GM12878 (cell line): ENCODE results near the gene SUPT3H. TPM values are rescaled to one million over a fixed set of nuclear protein-coding genes. Genes with fewer than 3 reads are reported as not detected.

Experiments used
- ATAC-seq: fragments of 200-7000 bp; cut with Tn5 transposase; 3 replicates; pipeline ENCODE4 v1.9.1; 2020; ENCODE audit warnings: mild to moderate bottlenecking, moderate library complexity
- BruUV-seq: library from RNA; stranded (reverse); fragments of 400-500 nt; replicated peaks from 2 replicates; lab custom pipeline; 2021; lab: Mats Ljungman, UMichigan
- CTCF ChIA-PET: fragments of 300-600 bp; sonication (Branson Sonifier 250); formaldehyde crosslinking; extraction: SDS; loops from one replicate; lab custom pipeline; 2021; ENCODE audit warnings: inconsistent platforms; lab: Yijun Ruan, JAX
- POLR2A ChIA-PET: fragments of 350-600 bp; formaldehyde crosslinking; extraction: SDS; loops from one replicate; lab custom pipeline; 2021; ENCODE audit warnings: inconsistent platforms; lab: Charles Lee
- RAD21 ChIA-PET: fragments of 300-600 bp; sonication (Branson Sonifier 250); formaldehyde crosslinking; loops from one replicate; lab custom pipeline; 2023; ENCODE audit warnings: antibody characterized with exemption; ENCODE audit not compliant: unreplicated experiment; lab: Charles Lee
- SMC1A ChIA-PET: fragments of 300-600 bp; sonication (Branson Sonifier 250); formaldehyde crosslinking; loops from one replicate; lab custom pipeline; 2023; ENCODE audit not compliant: unreplicated experiment, uncharacterized antibody; lab: Charles Lee
- DNase-seq: peaks from one replicate; pipeline ENCODE4 v3.0.0-alpha.2; 2011; ENCODE audit warnings: low read depth, low spot score
- FAIRE-seq: peaks from 3 replicates; lab custom pipeline; 2011; peaks lifted over from hg19 to GRCh38; lab: Jason Lieb, UNC
- H2AFZ ChIP-seq: 2 replicates; pipeline ENCODE4 v1.6.0; 2011; ENCODE audit warnings: low read depth, low read length, control low read depth; ENCODE audit not compliant: control insufficient read depth
- H3K27ac ChIP-seq: 2 replicates; pipeline ENCODE4 v1.5.1; 2011; ENCODE audit warnings: control low read depth; ENCODE audit not compliant: control insufficient read depth, insufficient read depth
- H3K27me3 ChIP-seq, 2 experiments: replicated peaks in 1 of 2; 2 replicates each; pipeline versions ENCODE4 v1.6.0 to v1.6.1; 2011; ENCODE audit warnings: low read length in 1 of 2; ENCODE audit not compliant: control insufficient read depth in 2 of 2, insufficient read depth in 2 of 2
- H3K36me3 ChIP-seq, 2 experiments: 2 replicates each; pipeline ENCODE4 v1.5.1; 2011; ENCODE audit warnings: low read length in 1 of 2; ENCODE audit not compliant: control insufficient read depth in 2 of 2, insufficient read depth in 2 of 2
- H3K4me1 ChIP-seq: 2 replicates; pipeline ENCODE4 v1.6.1; 2011; ENCODE audit warnings: mild to moderate bottlenecking, low read length, moderate library complexity, mixed read lengths; ENCODE audit not compliant: control insufficient read depth, insufficient read depth
- H3K4me2 ChIP-seq: 2 replicates; pipeline ENCODE4 v1.6.0; 2011; ENCODE audit warnings: control low read depth; ENCODE audit not compliant: control insufficient read depth, insufficient read depth
- H3K4me3 ChIP-seq: fragments of 200-600 bp; sonication (generic); 2 replicates; pipeline ENCODE4 v1.5.1; 2016
- H3K79me2 ChIP-seq: 2 replicates; pipeline ENCODE4 v1.6.0; 2011; ENCODE audit warnings: low read length; ENCODE audit not compliant: control insufficient read depth, insufficient read depth
- H3K9ac ChIP-seq: 2 replicates; pipeline ENCODE4 v1.8.0; 2011; ENCODE audit warnings: low read length, control low read depth, mixed read lengths; ENCODE audit not compliant: control insufficient read depth, insufficient read depth
- H3K9me3 ChIP-seq: replicated peaks from 3 replicates; pipeline ENCODE4 v1.5.1; 2011; ENCODE audit warnings: mild to moderate bottlenecking, low read length; ENCODE audit not compliant: control insufficient read depth, insufficient read depth
- H4K20me1 ChIP-seq: 2 replicates; pipeline ENCODE4 v1.6.0; 2011; ENCODE audit not compliant: control insufficient read depth, insufficient read depth
- CBX3 ChIP-seq: fragments of 200-600 bp; sonication (generic); IDR thresholded peaks from 2 replicates; pipeline ENCODE4 v1.6.1; 2016; ENCODE audit warnings: low read depth, borderline replicate concordance
- E2F8 ChIP-seq: fragments of 450-650 bp; IDR thresholded peaks from 2 replicates; pipeline ENCODE4 v1.6.1; 2018; ENCODE audit warnings: mild to moderate bottlenecking, low read depth, moderate library complexity; ENCODE audit not compliant: partially characterized antibody
- EZH2 ChIP-seq: IDR thresholded peaks from 2 replicates; pipeline ENCODE4 v1.6.1; 2012; ENCODE audit warnings: low read depth, mild to moderate bottlenecking, control low read depth, inconsistent platforms, low read length, borderline replicate concordance; ENCODE audit not compliant: control insufficient read depth
- IRF4 ChIP-seq: IDR thresholded peaks from 2 replicates; pipeline ENCODE4 v1.6.1; 2011; ENCODE audit warnings: low read depth, low read length
- MTA3 ChIP-seq: IDR thresholded peaks from 2 replicates; pipeline ENCODE4 v1.6.1; 2012; ENCODE audit warnings: low read length, inconsistent platforms, borderline replicate concordance
- MYB ChIP-seq: fragments of 150-350 bp; IDR thresholded peaks from 2 replicates; pipeline ENCODE4 v1.6.1; 2014; ENCODE audit warnings: mild to moderate bottlenecking, low read depth, low read length, borderline replicate concordance
- MYC ChIP-seq: IDR thresholded peaks from 2 replicates; pipeline ENCODE4 v1.6.1; 2011; ENCODE audit warnings: mild to moderate bottlenecking, low read length, moderate library complexity, inconsistent platforms; ENCODE audit not compliant: insufficient read depth, insufficient replicate concordance, insufficient read length, severe bottlenecking
- PML ChIP-seq: IDR thresholded peaks from 2 replicates; pipeline ENCODE4 v1.6.1; 2012; ENCODE audit warnings: low read length, inconsistent platforms
- PRDM15 ChIP-seq: fragments of 450-650 bp; formaldehyde crosslinking; IDR thresholded peaks from 2 replicates; pipeline ENCODE4 v1.4.0; 2020; ENCODE audit warnings: mild to moderate bottlenecking, moderate library complexity
- RAD21 ChIP-seq: IDR thresholded peaks from 2 replicates; pipeline ENCODE4 v1.6.1; 2011; ENCODE audit warnings: mild to moderate bottlenecking, low read depth, low read length, moderate library complexity; ENCODE audit not compliant: insufficient read depth
- in situ Hi-C: fragments of 300-500 bp; cut with MboI; formaldehyde crosslinking; loops from 9 replicates; pipeline ENCODE4 v1.14.3; 2018; ENCODE audit warnings: mixed read lengths
- intact Hi-C: fragments of 100-400 bp; cut with micrococcal nuclease; formaldehyde crosslinking; loops from one replicate; pipeline ENCODE4 v1.14.2; 2022; ENCODE audit not compliant: unreplicated experiment
- polyA plus RNA-seq, 11 experiments: library from polyadenylated mRNA; depleted of rRNA in 4 of 11; unstranded in 6 of 11; stranded (reverse) in 5 of 11; fragments of >200 nt; fragmentation: Nextera tagmentation in 4 of 11; fragmentation: Illumina TruSeq in 1 of 11; extraction: Ambion mirVana in 4 of 11; extraction: Trizol in 1 of 11; gene quantifications; 1 replicate in 1 of 11; 2 replicates in 10 of 11; pipeline versions ENCODE4 v1.2.1 to v1.2.3, GENCODE V29; 2011 to 2016; ENCODE audit warnings: inconsistent platforms in 2 of 11, missing spikeins in 2 of 11, low read depth in 1 of 11
- total RNA-seq, 4 experiments: library from RNA; depleted of rRNA in 3 of 4; stranded (reverse); fragments of >200 nt in 3 of 4; fragmentation: Illumina TruSeq in 1 of 4; extraction: Trizol in 1 of 4; gene quantifications; 2 replicates each; pipeline versions ENCODE4 v1.2.1 to v1.2.3, GENCODE V29; 2013 to 2021

SUPT3H gene
- total and polyA plus RNA-seq, 10 of the 15 experiments (the other 5 are each of a cell fraction or from before 2014, with no cell fraction given), result 0.51 to 3.7 (median 2.0) TPM

GRCh38 chr6:45199554-45199953 lies 178.2 kb downstream of the SUPT3H start:
- SMC1A ChIA-PET, result interaction anchor here (1.0 to 1.6 kb wide), 2 partner anchors 10 to 567 kb away, joined by 3 read pairs; no protein-coding TSS in a partner anchor
- DNase-seq, result no peak
- no TSS peak for BruUV-seq

More at GRCh38 chr6:45199554-45199953, 178.2 kb downstream of the SUPT3H start:
- intact Hi-C loops (no loop called here), in situ Hi-C loops (no loop called here)
- Histone ChIP-seq H3K9ac (no peak overlapping the region), H2AFZ (no peak overlapping the region), H3K4me2 (no peak overlapping the region), H3K27ac (no peak overlapping the region), H3K79me2 (no peaks in the 10 kb centered on the region), H3K9me3 (no peaks in the 10 kb centered on the region), H3K27me3 (no peaks in the 10 kb centered on the region), H3K36me3 (no peaks in the 10 kb centered on the region), H3K4me3 (no peak overlapping the region), H4K20me1 (no peaks in the 10 kb centered on the region), H3K4me1 (no peaks in the 10 kb centered on the region)
- ChIA-PET CTCF (no interaction called here), RAD21 (interaction anchor here (1.7 kb wide), 1 partner anchor 44 kb away, joined by 5 read pairs; no protein-coding TSS in a partner anchor), POLR2A (no interaction called here)
- FAIRE-seq (no peak), ATAC-seq (no peak)
- TF ChIP-seq RAD21 (no peak), PRDM15 (CRISPR knock-in tag) (no peak), IRF4 (no peak), EZH2 (no peak), MYC (no peak), E2F8 (no peak), PML (no peak), MYB (no peak), MTA3 (no peak), CBX3 (no peak)
